ENCODE data around the gene CTXND2. TPM values are rescaled to one million over a fixed set of nuclear protein-coding genes. Genes with fewer than 3 reads are reported as not detected.
"Not testable (repeated sequence)": the region's sequence is repeated elsewhere in the genome, so short reads cannot be mapped to it uniquely, and the experiment has no call there.

CTXND2 gene
- not detected for total RNA-seq

DNA sequence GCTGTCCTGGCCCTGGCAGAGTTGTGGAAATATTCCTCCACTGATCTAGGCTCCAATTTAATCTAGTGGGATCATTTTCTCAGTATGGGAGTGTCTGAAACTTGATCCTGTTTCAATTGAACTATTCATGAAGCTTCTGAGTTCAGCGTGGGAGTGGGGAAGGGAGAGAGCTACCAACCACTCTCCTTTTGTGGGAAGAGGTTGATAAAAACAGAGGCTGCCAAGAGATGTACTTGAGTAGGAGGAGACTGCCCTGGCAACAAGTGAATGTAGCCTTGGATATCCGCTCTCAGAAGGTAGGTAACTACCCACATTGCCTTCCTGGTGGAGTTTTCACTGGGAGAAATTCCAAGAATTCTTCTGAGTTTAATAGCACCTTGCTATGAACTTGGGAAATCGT lies at the start of gene CTXND2:
Gene CTXND2 (plus strand): TSS at position 119 of the 400 bp plus-strand sequence. CDS start 25,179 bp downstream, outside the sequence.
- Histone ChIP-seq H3K4me1 (no peaks in the 10 kb centered on the region), H3K27ac (no peak within 1 kb of the TSS), H3K9me3 (no peaks in the 10 kb centered on the region), H3K36me3 (no peaks in the 10 kb centered on the region), H3K4me3 (no peak within 1 kb of the TSS), H3K27me3 (no peaks in the 10 kb centered on the region)
- no peak for TF ChIP-seq POLR2A (IDR thresholded peaks at IDR 0.05)
- TF ChIP-seq POLR2AphosphoS5 (IDR thresholded peaks at IDR 0.05): no peak
- TF ChIP-seq, protein P1, sequence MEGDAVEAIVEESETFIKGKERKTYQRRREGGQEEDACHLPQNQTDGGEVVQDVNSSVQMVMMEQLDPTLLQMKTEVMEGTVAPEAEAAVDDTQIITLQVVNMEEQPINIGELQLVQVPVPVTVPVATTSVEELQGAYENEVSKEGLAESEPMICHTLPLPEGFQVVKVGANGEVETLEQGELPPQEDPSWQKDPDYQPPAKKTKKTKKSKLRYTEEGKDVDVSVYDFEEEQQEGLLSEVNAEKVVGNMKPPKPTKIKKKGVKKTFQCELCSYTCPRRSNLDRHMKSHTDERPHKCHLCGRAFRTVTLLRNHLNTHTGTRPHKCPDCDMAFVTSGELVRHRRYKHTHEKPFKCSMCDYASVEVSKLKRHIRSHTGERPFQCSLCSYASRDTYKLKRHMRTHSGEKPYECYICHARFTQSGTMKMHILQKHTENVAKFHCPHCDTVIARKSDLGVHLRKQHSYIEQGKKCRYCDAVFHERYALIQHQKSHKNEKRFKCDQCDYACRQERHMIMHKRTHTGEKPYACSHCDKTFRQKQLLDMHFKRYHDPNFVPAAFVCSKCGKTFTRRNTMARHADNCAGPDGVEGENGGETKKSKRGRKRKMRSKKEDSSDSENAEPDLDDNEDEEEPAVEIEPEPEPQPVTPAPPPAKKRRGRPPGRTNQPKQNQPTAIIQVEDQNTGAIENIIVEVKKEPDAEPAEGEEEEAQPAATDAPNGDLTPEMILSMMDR (IDR thresholded peaks at IDR 0.05): no peak
- no peak for DNase-seq (ENCODE audit: low spot score in 2 of 2)
- intact Hi-C loops (cut with DNase I; ENCODE audit: low total_unique reads): no loop called here

DNA sequence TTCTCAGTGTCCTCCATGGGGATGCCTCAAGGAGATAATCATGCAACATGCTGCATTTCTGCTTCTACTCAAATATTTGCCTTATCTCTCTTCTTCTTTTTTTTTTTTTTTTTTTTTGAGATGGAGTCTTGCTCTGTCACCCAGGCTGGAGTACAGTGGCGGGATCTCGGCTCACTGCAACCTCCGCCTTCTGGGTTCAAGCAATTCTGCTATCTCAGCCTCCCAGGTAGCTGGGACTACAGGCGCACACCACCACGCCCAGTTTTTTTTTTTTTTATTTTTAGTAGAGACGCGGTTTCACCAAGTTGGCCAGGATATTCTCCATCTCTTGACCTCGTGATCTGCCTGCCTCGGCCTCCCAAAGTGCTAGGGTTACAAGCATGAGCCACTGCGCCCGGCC lies 46.1 kb upstream of the CTXND2 start:
- H3K27me3 ChIP-seq; intact Hi-C loops (cut with DNase I; ENCODE audit: low total_unique reads); H3K4me3 ChIP-seq; H3K36me3 ChIP-seq; DNase-seq (ENCODE audit: low spot score in 2 of 2); H3K27ac ChIP-seq; H3K4me1 ChIP-seq; H3K9me3 ChIP-seq: not testable (repeated sequence)

DNA sequence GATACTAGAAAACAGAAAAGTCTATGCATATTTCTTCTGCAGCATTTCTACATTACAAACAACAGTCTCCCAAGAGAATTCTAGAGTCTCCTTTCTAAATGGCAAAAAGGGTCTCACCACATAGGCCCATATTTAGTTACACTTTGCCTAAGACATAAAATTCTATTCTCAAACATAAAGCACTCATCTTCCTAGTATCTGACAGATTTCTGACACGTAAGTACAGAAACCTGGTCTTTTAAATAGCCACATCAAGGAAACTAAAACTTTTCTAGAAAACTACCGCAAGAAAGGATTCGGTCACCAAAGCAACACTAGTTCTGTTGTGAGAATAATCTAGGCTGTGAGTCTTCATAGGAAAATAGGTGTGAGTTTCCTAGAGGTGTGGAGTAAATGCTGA lies 45.3 kb upstream of the CTXND2 start:
- no peak overlapping the region for H3K4me3 ChIP-seq
- H3K4me1 ChIP-seq: no peaks in the 10 kb centered on the region
- no peak overlapping the region for H3K27ac ChIP-seq
- TF ChIP-seq POLR2AphosphoS5 (IDR thresholded peaks at IDR 0.05) (no peak), POLR2A (IDR thresholded peaks at IDR 0.05) (no peak)
- TF ChIP-seq, protein P1 (IDR thresholded peaks at IDR 0.05): no peak
- H3K27me3 ChIP-seq: no peaks in the 10 kb centered on the region
- no peaks in the 10 kb centered on the region for H3K9me3 ChIP-seq
- intact Hi-C loops (cut with DNase I; ENCODE audit: low total_unique reads): no loop called here
- DNase-seq (ENCODE audit: low spot score in 2 of 2): no peak
- H3K36me3 ChIP-seq: no peaks in the 10 kb centered on the region

DNA sequence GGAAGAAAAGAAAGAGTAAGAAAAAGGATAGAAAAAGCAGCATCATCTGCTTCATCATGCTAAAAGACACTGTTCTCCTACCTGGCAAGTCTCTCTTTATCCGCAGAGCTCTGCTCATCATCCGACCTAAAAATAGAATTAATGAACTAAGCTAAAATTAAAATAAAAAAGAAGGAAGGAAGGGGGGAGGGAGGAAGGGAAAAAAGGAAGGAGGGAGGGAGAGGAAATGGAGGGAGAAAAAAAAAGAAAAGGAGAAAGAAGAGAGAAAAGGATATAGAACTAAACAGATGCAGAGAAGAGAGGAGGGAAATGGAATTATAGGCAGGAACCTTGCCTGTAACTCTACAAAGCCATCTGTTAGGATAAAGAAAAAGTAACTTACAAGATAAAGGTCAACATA lies 44.6 kb upstream of the CTXND2 start:
- no peak overlapping the region for H3K27ac ChIP-seq

DNA sequence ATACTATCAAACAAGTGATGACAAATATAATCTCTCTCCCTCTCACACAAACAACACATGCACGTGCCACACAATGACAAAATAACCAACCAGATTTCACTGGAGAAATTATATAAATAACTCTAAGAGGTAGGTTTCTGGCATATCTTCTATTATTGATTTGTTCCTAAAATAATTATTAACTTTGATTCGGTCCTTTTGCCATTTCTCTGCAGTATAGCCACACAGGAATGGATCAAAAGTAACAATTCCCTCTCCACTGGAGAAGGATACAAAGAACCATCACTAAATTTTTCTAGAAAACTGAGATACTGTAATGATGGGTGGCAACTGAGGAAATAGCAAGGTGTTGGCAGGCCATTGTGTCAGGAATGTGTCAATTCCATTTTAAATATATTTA lies 44.0 kb upstream of the CTXND2 start:
- DNase-seq (ENCODE audit: low spot score in 2 of 2): no peak
- H3K9me3 ChIP-seq: no peaks in the 10 kb centered on the region
- H3K4me3 ChIP-seq: no peak overlapping the region
- no peaks in the 10 kb centered on the region for H3K27me3 ChIP-seq
- no peak overlapping the region for H3K27ac ChIP-seq
- intact Hi-C loops (cut with DNase I; ENCODE audit: low total_unique reads): no loop called here
- TF ChIP-seq POLR2A (IDR thresholded peaks at IDR 0.05): no peak
- TF ChIP-seq POLR2AphosphoS5 (IDR thresholded peaks at IDR 0.05): no peak
- TF ChIP-seq, protein P1 (IDR thresholded peaks at IDR 0.05): no peak
- no peaks in the 10 kb centered on the region for H3K4me1 ChIP-seq
- no peaks in the 10 kb centered on the region for H3K36me3 ChIP-seq

More for the DNA sequence above, 44.6 kb upstream of the CTXND2 start:
- H3K4me1 ChIP-seq: no peaks in the 10 kb centered on the region
- DNase-seq (ENCODE audit: low spot score in 2 of 2): no peak
- H3K36me3 ChIP-seq: no peaks in the 10 kb centered on the region
- H3K9me3 ChIP-seq: no peaks in the 10 kb centered on the region
- H3K27me3 ChIP-seq: no peaks in the 10 kb centered on the region
- no peak overlapping the region for H3K4me3 ChIP-seq
- TF ChIP-seq, protein P1 (IDR thresholded peaks at IDR 0.05): no peak
- TF ChIP-seq POLR2AphosphoS5 (IDR thresholded peaks at IDR 0.05) (no peak), POLR2A (IDR thresholded peaks at IDR 0.05) (no peak)
- intact Hi-C loops (cut with DNase I; ENCODE audit: low total_unique reads): no loop called here

DNA sequence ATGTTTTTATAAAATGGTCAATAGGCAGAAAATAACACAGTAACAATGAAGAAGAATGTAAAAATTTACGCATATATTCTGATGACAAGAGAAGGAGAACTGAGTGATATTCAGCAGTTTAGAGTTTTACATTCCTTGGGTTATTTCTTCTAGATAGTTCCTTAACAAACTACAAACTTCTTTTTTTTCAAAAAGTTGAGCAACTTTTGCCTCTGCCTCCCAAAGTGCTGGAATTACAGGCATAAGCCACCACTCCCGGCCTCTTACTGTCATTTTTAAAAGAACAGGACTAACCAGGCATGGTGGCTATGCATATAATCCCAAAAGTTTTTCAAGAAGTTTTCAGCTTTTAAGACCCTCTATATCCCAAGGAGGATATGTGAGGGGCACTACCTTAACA lies 43.5 kb upstream of the CTXND2 start:
- H3K27ac ChIP-seq: no peak overlapping the region
- intact Hi-C loops (cut with DNase I; ENCODE audit: low total_unique reads): no loop called here

More for the DNA sequence above, 43.5 kb upstream of the CTXND2 start:
- Histone ChIP-seq H3K36me3 (no peaks in the 10 kb centered on the region), H3K4me1 (no peaks in the 10 kb centered on the region), H3K4me3 (no peak overlapping the region), H3K27me3 (no peaks in the 10 kb centered on the region), H3K9me3 (no peaks in the 10 kb centered on the region)
- no peak for DNase-seq (ENCODE audit: low spot score in 2 of 2)
- TF ChIP-seq, protein P1 (IDR thresholded peaks at IDR 0.05): no peak
- TF ChIP-seq POLR2AphosphoS5 (IDR thresholded peaks at IDR 0.05): no peak
- no peak for TF ChIP-seq POLR2A (IDR thresholded peaks at IDR 0.05)

Data from breast epithelium (tissue), 4 donors.